ENCODE measurements around the gene CLEC1A. TPM values are rescaled to one million over a fixed set of nuclear protein-coding genes. Genes with fewer than 3 reads are reported as not detected.
A peak's percentile ranks its signal among the peaks of the same experiment; 100 is the strongest.

Gene CLEC1A
- polyA plus RNA-seq, 5 donors: 18.5 to 24.4 (median 19.9) TPM

GRCh38 chr12:10102322-10102721, 3.5 kb upstream of the CLEC1A start:
- no peak for DNase-seq

DNA sequence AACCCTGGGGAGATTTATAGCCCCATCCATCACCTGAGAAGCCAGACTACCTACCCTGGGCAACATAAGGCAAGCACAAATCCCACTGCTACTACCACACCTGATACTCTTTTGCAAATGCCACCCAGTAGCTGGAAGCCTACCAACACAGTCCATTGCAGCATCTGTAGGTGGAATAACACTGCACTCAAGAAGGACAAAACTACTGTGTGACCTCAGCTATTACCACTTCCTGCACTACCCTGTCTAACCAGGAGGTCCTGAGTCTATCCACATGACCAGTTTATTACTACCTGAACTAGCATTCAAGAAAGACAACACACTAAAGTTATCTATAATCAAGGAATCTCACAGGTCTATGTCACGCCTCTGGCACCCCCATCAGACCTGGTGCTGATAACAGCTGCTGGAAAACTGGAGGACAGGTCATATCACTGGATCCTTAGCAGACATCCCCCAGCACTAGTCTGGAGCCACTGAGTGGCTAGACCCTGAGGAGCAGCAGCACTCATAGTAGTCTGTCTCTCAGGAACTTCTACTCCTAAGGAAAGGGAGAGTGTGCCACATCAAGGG, 2.9 kb upstream of the CLEC1A start:
- no peak for DNase-seq

DNA sequence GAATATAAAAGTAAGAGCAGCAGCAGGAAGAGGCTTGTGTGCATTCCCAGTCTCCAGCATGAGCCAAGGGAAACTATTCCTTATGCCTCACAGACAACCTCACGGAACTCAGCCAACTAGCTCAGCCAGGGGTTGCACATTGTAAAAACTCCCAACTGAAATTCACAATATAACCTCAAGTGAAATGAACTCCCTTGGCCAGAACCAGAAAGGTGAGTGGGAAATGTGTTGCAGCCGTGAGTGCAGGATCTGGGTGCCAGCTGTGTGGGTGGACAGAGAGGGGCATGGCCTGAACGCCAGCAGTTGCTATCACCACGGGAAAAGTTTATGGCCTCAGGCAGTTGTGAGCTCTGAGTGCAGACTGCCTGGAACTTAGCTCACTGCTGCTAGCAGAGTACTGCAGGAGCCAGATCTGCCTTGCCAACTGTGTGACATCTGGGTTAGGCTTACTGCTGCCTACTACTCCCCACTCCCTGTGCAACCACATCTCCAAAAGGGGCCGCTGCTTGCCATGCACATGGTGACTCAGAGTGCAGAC, 2.3 kb upstream of the CLEC1A start:
- peak in 1 of 2 donors; percentile 31 for DNase-seq

- no peak for DNase-seq
Measured at GRCh38 chr12:10097521-10097920, 1.3 kb downstream of the CLEC1A start.

DNA sequence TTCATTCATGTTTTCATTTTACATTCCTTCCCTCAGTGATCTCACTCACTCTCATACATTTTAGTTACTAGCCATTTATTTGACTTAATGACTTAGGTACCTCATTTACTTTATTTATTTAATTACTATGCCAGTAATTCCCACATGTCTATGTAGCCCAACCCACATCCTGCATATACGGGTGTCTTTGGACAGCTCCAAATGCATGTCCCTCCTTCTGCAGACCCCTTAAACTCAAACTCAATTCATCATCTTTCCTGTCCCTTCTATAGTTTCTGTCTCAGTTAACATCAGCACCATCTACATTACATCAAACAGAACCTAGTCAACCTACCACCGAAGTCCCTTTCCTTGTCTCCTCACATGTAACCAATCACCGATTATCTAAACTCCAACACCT, 2.8 kb downstream of the CLEC1A start:
- no peak for DNase-seq

GRCh38 chr12:10094646-10095395, 4.0 kb downstream of the CLEC1A start:
- DNase-seq: no peak

- DNase-seq: no peak
Measured at GRCh38 chr12:10088955-10089900, 9.6 kb downstream of the CLEC1A start.

DNA sequence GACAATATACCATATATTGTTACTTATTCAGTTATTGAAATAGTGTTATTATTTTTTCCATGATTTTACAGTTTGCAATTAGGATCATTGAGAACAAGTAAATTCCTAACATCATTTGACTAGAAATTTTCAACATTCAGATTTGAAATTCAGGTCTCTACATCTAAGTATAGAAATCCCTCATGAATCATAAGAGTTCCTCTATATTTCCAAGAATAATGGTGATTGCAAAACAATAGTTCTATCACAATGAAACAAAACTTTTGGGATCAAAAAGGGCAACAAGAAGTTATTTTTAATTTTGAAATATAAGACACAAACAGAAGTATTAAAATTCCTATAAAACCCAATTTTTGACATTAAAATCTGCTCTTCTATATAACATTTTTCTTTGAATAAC, 10.8 kb downstream of the CLEC1A start:
- DNase-seq: no peak

GRCh38 chr12:10086387-10086786, 12.4 kb downstream of the CLEC1A start:
- DNase-seq: no peak

DNA sequence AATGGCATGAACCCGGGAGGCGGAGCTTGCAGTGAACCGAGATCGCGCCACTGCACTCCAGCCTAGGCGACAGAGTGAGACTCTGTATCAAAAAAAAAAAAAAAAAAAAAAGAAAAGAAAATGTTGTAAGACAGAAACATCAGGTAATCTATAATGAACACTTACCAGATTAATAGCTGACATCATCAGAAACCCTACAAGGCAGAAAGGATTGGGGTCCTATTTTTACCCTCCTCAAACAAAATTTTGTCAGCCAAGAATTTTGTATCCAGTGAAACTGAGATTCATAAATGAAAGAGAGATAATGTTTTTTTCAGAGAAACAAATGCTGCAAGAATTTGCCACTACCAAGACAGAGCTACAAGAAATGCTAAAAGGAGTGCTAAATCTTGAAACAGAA, 14.1 kb downstream of the CLEC1A start:
- DNase-seq: no peak

- DNase-seq: no peak
Measured at GRCh38 chr12:10082117-10082874, 16.5 kb downstream of the CLEC1A start.

GRCh38 chr12:10075451-10075850, 23.3 kb downstream of the CLEC1A start:
- DNase-seq: no peak

GRCh38 chr12:10073261-10073660, 25.5 kb downstream of the CLEC1A start:
- DNase-seq: no peak

- no peak for DNase-seq
Measured at GRCh38 chr12:10072131-10072530, 26.7 kb downstream of the CLEC1A start.

DNA sequence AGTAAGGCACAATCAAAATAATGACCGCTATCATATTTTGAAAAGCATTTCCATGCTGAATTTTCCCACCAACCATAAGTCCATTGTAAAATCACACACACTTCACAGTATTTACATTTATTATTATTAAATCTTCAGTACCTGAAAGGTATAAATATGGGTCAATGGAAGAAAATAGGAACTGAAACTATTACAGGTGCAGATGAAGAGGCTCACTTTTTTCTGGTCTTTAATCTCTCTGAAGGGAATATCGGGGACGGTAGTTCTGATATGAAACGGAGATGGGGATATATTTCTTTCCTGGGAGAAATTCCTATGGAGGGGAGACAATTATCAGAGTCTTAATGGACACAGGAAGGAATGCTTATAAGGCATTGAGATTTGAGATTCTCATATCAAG, 28.4 kb downstream of the CLEC1A start:
- DNase-seq: no peak

GRCh38 chr12:10069976-10070375, 28.8 kb downstream of the CLEC1A start:
- no peak for DNase-seq

DNA sequence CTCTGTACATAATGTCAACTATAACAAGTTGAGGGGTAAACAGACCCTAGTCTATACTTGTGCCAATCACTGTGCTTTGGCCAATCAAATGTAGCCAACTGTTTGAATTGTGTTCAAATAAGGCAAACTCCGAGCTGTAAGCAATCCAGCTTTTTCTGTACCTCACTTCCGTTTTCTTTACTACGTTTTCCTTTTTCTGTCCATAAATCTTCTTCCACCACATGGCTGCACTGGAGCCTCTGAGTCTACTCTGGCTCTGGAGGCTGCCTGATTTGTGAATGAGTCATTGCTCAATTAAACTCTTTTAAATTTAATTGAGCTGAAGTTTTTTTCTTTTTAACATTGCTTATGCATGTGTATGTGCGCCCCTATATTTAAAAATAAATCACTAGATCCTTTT, 29.7 kb downstream of the CLEC1A start:
- no peak for DNase-seq

DNA sequence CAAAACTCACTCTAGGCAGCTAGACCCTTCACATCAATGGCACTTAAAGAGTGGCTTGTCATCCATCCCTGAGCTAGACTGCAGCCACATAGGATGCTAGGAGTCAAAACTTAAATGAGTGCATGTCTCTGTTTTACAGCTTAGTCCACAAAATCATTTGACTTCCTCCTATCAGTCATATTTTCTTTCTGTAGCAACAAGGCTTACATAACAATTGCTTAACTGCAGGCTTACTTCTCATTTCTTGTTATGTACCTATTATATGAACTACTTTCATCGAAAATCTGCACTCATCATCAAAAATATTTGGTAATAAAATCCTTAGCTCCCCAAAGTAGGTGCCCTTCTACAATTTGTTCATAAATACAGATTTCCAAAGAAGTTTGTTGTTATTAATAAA, 30.1 kb downstream of the CLEC1A start:
- no peak for DNase-seq

DNA sequence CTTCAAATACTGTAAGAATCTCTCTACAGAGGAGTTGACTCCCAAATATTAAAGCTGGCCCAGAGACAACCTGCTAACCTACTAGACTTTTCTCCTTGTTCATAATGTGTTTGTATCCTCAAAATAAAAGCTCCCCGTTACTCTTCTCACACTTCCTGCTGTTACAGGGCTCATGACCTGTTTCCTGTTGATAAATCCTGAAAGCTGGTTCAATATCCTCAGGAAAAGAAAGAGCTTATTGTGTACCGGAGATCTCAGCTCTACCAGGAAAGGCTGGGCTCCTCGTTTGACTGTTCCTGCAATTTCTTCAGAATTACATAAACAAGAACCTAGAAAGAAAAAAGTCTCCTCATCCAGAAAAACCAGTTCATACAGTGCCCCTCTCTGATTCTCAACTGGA, 30.8 kb downstream of the CLEC1A start:
- DNase-seq: no peak

DNA sequence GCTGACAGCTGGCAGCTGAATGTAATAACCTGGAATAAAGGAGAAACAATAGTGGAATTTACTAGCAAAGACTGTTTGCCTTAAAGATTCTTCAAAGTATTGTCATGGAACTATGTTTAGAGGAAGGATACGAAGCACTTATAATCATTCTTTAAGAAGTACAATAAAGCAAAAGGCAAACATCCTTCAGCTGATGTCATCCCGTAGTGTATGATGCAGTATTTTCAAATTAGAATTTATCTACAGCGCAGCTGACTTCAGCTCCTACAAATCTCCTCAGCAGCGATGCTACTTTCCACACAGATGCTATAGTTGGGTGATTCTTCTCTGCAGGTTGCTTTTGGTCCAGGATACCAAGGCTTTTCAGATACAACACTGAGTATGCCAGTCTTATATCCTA, 31.5 kb downstream of the CLEC1A start:
- no peak for DNase-seq

- DNase-seq: no peak
Measured at GRCh38 chr12:10065241-10065640, 33.5 kb downstream of the CLEC1A start.

GRCh38 chr12:10058387-10058786, 40.4 kb downstream of the CLEC1A start:
- no peak for DNase-seq

All from right lung (tissue), 5 donors.